Activated effector memory CD4-positive, alpha-beta T cell treated with Interleukin-2 at 50 U/mL for 16 hours (primary cell): ENCODE data around the gene NDUFC2.
"Not testable (repeated sequence)": the region's sequence is repeated elsewhere in the genome, so short reads cannot be mapped to it uniquely, and the experiment has no call there.

ENCODE experiments used
- DNase-seq: peaks from one replicate; pipeline ENCODE4 v3.0.0-alpha.2; 2020

Gene NDUFC2

DNA sequence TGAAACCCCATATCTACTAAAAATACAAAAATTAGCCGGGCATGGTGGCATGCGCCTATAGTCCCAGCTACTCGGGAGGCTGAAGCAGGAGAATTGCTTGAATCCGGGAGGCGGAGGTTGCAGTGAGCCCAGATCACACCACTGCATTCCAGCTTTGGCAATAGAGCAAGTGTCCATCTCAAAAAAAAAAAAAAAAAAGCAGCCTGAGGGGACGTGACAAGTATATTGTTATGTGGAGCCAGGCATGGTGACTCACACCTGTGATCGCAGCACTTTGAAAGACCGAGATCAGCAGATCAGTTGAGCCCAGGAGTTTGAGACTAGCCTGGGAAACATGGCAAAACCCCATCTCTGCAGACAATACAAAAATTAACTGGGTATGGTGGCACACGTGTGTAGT lies 51.2 kb downstream of the NDUFC2 start:
- DNase-seq, result not testable (repeated sequence)

DNA sequence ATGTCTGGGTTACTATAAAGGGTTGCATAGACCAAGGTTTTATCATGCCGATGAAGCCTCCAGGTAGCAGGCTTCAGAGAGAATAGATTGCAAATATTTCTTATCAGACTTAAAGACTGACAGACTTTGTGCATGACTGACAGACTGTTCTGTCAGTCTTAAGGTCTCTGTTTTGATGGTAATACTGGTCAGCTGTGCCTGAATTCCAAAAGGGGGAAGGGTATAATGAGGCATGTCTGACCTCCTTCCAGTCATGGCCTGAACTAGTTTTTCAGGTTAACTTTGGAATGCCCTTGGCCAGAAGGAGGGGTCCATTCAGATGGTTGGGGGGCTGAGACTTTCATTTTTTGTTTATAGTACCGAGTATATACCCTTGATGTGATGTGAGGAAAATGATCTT lies 51.9 kb downstream of the NDUFC2 start:
- DNase-seq, result no peak

- DNase-seq, result no peak
These were observed 54.3 kb downstream of the NDUFC2 start for GRCh38 chr11:78025378-78025777.

DNA sequence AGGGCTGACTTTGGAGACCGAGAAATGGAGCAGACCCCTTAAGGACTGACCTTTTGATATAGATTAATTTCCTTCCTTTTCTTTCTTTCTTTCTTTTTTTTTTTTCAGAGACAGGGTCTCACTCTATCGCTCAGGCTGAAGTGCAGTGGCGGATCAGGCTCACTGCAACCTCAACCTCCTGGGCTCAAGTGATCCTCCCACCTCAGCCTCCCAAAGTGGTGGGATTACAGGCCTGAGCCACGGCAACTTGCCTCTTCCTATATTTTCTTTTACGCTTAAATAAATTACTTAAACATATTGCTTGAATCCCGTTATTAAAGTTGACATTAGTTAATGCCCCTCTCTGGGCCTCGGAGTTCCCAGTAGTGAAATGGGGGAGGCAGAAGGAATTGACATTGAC lies 56.2 kb downstream of the NDUFC2 start:
- DNase-seq, result no peak

DNA sequence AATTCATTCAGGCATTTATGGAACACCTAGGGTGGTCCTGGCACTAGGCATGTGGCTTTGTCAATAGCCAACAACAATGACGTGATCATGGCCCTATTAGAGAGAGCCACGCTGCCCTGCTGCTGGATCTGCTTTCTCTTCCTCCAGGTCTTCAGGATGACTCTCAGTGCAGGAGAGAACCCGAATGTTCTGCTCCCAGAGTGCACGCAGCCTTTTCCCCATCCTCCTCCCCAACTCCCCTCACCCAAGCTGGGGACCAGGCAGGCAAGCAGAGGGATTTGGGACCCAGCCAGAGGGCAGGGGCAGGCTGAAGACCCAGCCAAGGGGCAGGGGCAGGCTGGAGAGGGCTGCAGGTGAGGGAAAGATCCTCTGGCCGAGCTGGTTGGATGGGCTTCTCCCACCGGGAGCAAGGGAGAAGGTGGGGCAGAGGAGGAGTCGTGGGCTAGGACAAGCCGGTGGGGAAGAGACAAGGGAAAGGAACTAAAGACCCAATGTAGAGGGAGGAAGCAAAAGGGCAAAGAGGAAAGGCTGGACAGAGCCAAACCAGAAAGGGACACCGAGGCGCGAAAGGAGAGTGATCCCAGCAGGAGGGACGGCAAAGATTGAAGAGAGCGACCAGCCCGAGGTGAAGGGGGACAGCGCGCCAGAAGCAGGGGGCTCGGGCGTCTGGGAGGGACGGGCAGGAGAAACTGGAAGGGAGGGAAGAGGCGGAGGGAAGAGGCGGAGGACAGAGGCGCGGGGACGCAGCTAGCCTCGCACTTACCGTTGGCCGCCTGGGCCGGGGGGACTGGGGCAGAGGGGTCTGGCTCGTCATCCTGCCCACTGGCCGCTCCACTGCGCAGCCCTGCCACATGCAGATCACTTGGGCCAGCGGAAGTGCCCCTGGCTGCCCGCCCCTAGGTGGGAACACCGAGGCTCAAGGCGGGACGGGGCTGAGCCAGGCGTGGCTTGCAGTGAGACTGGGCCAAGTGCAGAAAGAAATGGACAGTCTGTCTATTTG lies 57.0 kb downstream of the NDUFC2 start, which contains the start of gene KCTD14:
KCTD14 (minus strand) TSS at position 880 of the 1,000 bp plus-strand sequence; CDS start at position 853, 27 bp downstream.
- DNase-seq, result no peak

DNA sequence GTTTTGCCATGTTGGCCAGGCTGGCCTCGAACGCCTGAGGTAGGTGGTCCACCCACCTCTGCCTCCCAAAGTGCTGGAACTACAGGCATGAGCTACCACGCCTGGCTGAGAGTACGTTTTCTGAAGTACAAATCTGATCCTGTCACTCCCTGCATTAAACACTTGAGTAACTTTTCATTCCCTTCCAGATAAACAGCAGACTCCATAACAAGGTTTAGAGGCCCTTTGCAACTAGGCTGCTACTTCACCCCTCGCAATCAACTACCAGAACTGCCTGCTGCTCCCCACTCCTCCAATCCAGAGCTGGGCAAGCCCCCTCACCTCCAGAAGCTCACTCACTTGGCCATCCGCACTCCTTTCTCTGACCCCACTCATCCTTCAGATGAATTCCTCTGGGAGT lies 58.1 kb downstream of the NDUFC2 start:
- DNase-seq, result no peak

DNA sequence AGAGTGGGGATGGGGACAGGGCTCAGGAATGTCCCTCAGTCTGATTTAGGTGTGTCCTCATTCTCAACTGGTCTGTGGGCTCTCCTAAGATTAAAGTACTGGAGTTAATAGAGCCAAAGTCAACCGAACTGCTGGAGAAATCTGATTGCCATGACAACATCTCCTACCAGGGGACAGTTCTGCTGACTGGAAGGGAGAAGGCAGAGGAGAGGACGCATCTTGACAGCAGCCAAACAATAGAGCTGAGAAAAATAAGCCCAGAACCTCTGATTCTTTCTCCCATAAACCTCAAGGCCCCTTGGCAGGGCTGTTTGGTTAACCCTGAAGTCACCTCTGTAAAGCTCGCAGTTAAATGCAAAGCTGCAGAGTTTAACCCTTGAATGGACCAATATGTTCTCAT lies 59.4 kb downstream of the NDUFC2 start:
- no peak for DNase-seq

- DNase-seq, result no peak
These were observed 59.9 kb downstream of the NDUFC2 start for GRCh38 chr11:78019808-78020207.
